K562 treated with DMSO at 1 percent for 48 hours (cell line): ENCODE results near the gene TXNDC2. TPM values are rescaled to one million over a fixed set of nuclear protein-coding genes. Genes with fewer than 3 reads are reported as not detected.

Source experiments
- total RNA-seq: library from RNA; unstranded; fragments of 300-600 nt; gene quantifications from 2 replicates; pipeline ENCODE4 v1.2.3, GENCODE V29; 2022; ENCODE audit warnings: low replicate concordance; ENCODE audit errors: extremely low read depth

TXNDC2 gene
- not detected in 2 replicates for total RNA-seq

DNA sequence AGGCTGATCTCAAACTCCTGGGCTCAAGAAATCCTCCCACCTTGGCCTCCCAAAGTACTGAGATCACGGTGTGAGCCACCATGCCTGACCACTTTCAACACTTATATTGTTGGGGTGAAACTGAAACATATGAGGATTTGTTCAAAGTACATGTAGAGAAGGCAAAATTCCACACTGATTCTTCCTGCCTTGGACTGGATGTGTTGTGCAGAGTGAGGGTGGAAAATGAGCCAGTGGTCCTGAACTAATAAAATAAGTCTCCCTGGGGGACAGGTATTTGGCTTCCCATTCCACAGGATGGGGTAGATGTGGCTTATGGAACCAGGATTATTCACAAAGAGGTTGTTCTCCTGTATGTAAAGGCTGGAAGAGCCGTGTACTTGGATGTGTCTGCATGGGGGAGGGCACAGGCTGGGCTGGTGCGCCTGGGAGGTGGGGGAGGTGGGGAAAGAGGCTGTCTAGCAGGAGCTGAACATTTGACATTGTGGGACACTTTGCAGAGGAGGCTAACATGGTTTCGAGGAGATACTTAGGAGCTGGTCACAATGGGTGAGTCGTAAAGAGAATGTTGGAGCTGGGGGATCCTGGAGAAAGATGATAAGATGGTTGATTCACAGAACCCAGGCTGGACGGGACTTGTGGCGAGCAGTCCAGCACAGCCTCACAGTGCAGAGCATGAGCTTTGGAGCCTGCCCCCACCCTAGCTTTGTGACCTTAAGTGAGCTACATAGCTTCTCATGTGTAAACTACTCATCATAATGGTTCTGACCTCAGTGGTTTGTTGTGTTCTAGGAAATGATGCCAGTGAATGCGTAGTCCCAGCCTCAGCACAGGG, at the start of gene TXNDC2:
Gene TXNDC2, plus strand, starts transcription at position 804 of the 835 bp plus-strand sequence. CDS start 708 bp downstream, outside the sequence.

DNA sequence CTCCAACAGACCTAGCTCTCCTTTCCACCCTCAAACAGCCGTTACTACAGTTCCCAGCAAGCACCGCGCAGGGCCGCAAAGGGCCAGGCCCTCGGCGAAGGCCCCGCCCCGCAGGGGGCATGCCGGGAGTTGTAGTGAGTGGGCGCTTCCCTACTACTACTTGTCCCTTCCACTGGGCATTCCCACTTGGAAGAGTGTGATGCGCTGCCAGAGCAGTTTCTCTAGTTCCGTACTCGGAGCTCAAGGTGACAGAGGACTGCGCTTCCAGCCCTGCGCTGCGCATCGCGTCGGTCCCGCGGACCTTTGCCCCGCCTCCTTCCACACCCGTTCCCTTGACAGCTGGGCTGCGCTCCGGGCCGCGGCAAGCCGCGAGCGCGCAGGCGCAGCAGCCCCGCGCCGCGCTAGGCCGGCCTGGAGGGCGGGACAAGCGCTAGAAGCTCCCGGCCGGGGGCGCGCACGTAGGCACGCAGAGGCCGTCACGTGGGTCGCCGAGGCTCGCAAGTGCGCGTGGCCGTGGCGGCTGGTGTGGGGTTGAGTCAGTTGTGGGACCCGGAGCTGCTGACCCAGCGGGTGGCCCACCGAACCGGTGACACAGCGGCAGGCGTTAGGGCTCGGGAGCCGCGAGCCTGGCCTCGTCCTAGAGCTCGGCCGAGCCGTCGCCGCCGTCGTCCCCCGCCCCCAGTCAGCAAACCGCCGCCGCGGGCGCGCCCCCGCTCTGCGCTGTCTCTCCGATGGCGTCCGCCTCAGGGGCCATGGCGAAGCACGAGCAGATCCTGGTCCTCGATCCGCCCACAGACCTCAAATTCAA, 28.0 kb downstream of the TXNDC2 start, which contains the start of gene VAPA:
Gene VAPA, plus strand, starts transcription at position 491 of the 808 bp plus-strand sequence. Its CDS starts 241 bp downstream, at position 732.

Other genes with a start within 250 kb of the TXNDC2 start
- not detected in 2 replicates for gene RAB31, start 177.7 kb upstream of the TXNDC2 start, total RNA-seq
- not detected in 2 replicates for gene VAPA, start 28.0 kb downstream of the TXNDC2 start, total RNA-seq